Neutrophil (primary cell): Measurements from ENCODE around the gene ACSL1.

Source experiments
- H3K27ac ChIP-seq: fragments of 200-600 bp; sonication (generic); 2 replicates; pipeline ENCODE4 v1.5.1; 2016; ENCODE audit warnings: mild to moderate bottlenecking, moderate library complexity
- H3K27me3 ChIP-seq: fragments of 200-600 bp; sonication (generic); 2 replicates; pipeline ENCODE4 v1.6.0; 2016; ENCODE audit warnings: mild to moderate bottlenecking
- H3K36me3 ChIP-seq: fragments of 200-600 bp; sonication (generic); 2 replicates; pipeline ENCODE4 v1.5.1; 2017
- H3K4me1 ChIP-seq, 2 experiments: fragments of 200-600 bp in 1 of 2; sonication (generic) in 1 of 2; 1 replicate in 1 of 2; 2 replicates in 1 of 2; pipeline versions ENCODE4 v1.5.1 to v1.6.1; 2013 to 2016; ENCODE audit warnings: low read depth in 1 of 2, low read length in 1 of 2, mild to moderate bottlenecking in 1 of 2, moderate library complexity in 1 of 2; ENCODE audit not compliant: control insufficient read depth in 1 of 2, insufficient read depth in 1 of 2
- H3K4me3 ChIP-seq, 2 experiments: fragments of 200-600 bp in 1 of 2; sonication (generic) in 1 of 2; 1 replicate in 1 of 2; 2 replicates in 1 of 2; pipeline ENCODE4 v1.5.1; 2013 to 2016; ENCODE audit warnings: low read depth in 1 of 2, low read length in 1 of 2, mild to moderate bottlenecking in 1 of 2, moderate library complexity in 1 of 2
- H3K9me3 ChIP-seq: fragments of 200-600 bp; sonication (generic); 2 replicates; pipeline ENCODE4 v1.5.1; 2016
- CTCF ChIP-seq: fragments of 200-600 bp; sonication (generic); IDR thresholded peaks from 2 replicates; pipeline ENCODE4 v1.5.1; 2016; ENCODE audit warnings: antibody characterized with exemption

The ACSL1 gene

GRCh38 chr4:184849185-184849584, 23.4 kb upstream of the ACSL1 start:
- H3K9me3 ChIP-seq, result no peaks in the 10 kb centered on the region

GRCh38 chr4:184848510-184848909, 22.7 kb upstream of the ACSL1 start:
- H3K27me3 ChIP-seq, result no peaks in the 10 kb centered on the region
- H3K27ac ChIP-seq, result peak overlapping the region; percentile 98
- peak overlapping the region; percentile 36 to 40 for H3K4me3 ChIP-seq
- H3K36me3 ChIP-seq, result no peaks in the 10 kb centered on the region
- TF ChIP-seq CTCF, result peak; percentile 39
- H3K9me3 ChIP-seq, result no peaks in the 10 kb centered on the region
- peaks cover 62 to 68% of the 10 kb centered on the region in 2 experiments for H3K4me1 ChIP-seq

More at GRCh38 chr4:184849185-184849584, 23.4 kb upstream of the ACSL1 start:
- no peaks in the 10 kb centered on the region for H3K36me3 ChIP-seq
- TF ChIP-seq CTCF, result no peak
- no peaks in the 10 kb centered on the region for H3K27me3 ChIP-seq
- H3K27ac ChIP-seq, result peak overlapping the region; percentile 98
- peak overlapping the region; percentile 36 to 40 for H3K4me3 ChIP-seq
- H3K4me1 ChIP-seq, result peaks cover 68 to 75% of the 10 kb centered on the region in 2 experiments

GRCh38 chr4:184846531-184846930, 20.8 kb upstream of the ACSL1 start:
- TF ChIP-seq CTCF, result no peak
- Histone ChIP-seq H3K36me3 (no peaks in the 10 kb centered on the region), H3K27ac (peak overlapping the region; percentile 30), H3K4me1 (peaks cover 42 to 49% of the 10 kb centered on the region in 2 experiments), H3K9me3 (no peaks in the 10 kb centered on the region), H3K4me3 (no peak overlapping the region), H3K27me3 (no peaks in the 10 kb centered on the region)

- Histone ChIP-seq H3K4me3 (no peak overlapping the region), H3K36me3 (no peaks in the 10 kb centered on the region), H3K4me1 (peaks cover 31 to 38% of the 10 kb centered on the region in 2 experiments), H3K27me3 (no peaks in the 10 kb centered on the region), H3K9me3 (no peaks in the 10 kb centered on the region), H3K27ac (no peak overlapping the region)
- no peak for TF ChIP-seq CTCF
Measured at GRCh38 chr4:184845367-184846021, 19.7 kb upstream of the ACSL1 start.

GRCh38 chr4:184844742-184845141, 19.0 kb upstream of the ACSL1 start:
- no peaks in the 10 kb centered on the region for H3K27me3 ChIP-seq
- H3K36me3 ChIP-seq, result no peaks in the 10 kb centered on the region
- H3K9me3 ChIP-seq, result no peaks in the 10 kb centered on the region
- H3K4me3 ChIP-seq, result no peak overlapping the region
- H3K4me1 ChIP-seq, result peaks cover 24 to 31% of the 10 kb centered on the region in 2 experiments
- no peak for TF ChIP-seq CTCF
- H3K27ac ChIP-seq, result no peak overlapping the region
